Gastrocnemius medialis (tissue), 4 donors: ENCODE measurements around the gene RIPK3. TPM values are rescaled to one million over a fixed set of nuclear protein-coding genes. Genes with fewer than 3 reads are reported as not detected.

Source experiments
- ATAC-seq, 2 donors: fragments of 150-250 bp; one replicate each; pipeline ENCODE4 v1.9.1; 2016
- DNase-seq, 2 donors: peaks; one replicate each; pipeline ENCODE4 v3.0.0-alpha.2; 2019
- H3K27ac ChIP-seq, 4 donors: fragments of 200-600 bp; sonication (generic); 1 replicate in 1 of 4; 2 replicates in 3 of 4; pipeline ENCODE4 v1.5.1; 2016 to 2018; ENCODE audit warnings: mild to moderate bottlenecking in 2 of 4, moderate library complexity in 1 of 4
- H3K27me3 ChIP-seq, 3 donors: fragments of 200-600 bp; sonication (generic) in 2 of 3; 1 replicate in 1 of 3; 2 replicates in 2 of 3; pipeline versions ENCODE4 v1.5.1 to v1.6.0; 2016 to 2019; ENCODE audit warnings: mild to moderate bottlenecking in 1 of 3, moderate library complexity in 1 of 3
- H3K36me3 ChIP-seq, 2 donors: fragments of 200-600 bp; sonication (generic) in 1 of 2; one replicate each; pipeline ENCODE4 v1.5.1; 2017 to 2018
- H3K4me1 ChIP-seq, 2 donors: fragments of 200-600 bp; sonication (generic) in 1 of 2; one replicate each; pipeline ENCODE4 v1.5.1; 2016 to 2017; ENCODE audit warnings: mild to moderate bottlenecking in 2 of 2
- H3K4me3 ChIP-seq, 4 donors: fragments of 200-600 bp; sonication (generic) in 3 of 4; 1 replicate in 1 of 4; 2 replicates in 3 of 4; pipeline ENCODE4 v1.5.1; 2016 to 2019; ENCODE audit warnings: mild to moderate bottlenecking in 2 of 4
- H3K9me3 ChIP-seq, 3 donors: fragments of 200-600 bp; sonication (generic) in 2 of 3; 1 replicate in 1 of 3; 2 replicates in 2 of 3; pipeline ENCODE4 v1.5.1; 2016 to 2019
- CTCF ChIP-seq, 5 experiments: fragments of 450-650 bp in 3 of 5; fragments of 200-600 bp in 2 of 5; sonication (generic) in 2 of 5; IDR thresholded peaks in 4 of 5; conservative IDR thresholded peaks in 1 of 5; 1 replicate in 4 of 5; 2 replicates in 1 of 5; pipeline ENCODE4 v1.5.1; 2016 to 2019; ENCODE audit warnings: antibody characterized with exemption in 5 of 5, mild to moderate bottlenecking in 3 of 5, moderate library complexity in 3 of 5
- POLR2A ChIP-seq, 2 donors: fragments of 450-650 bp; IDR thresholded peaks; one replicate each; pipeline ENCODE4 v1.6.1; 2017; ENCODE audit warnings: antibody characterized with exemption in 2 of 2, mild to moderate bottlenecking in 2 of 2, moderate library complexity in 2 of 2
- in situ Hi-C, 4 donors: fragments of 200-750 bp; cut with MboI; loops; one replicate each; pipeline versions ENCODE4 v1.15.0 to v1.8.0; 2017; ENCODE audit warnings: low sequenced_read_pairs in 4 of 4
- intact Hi-C: fragments of 100-400 bp; cut with DNase I; formaldehyde crosslinking; loops from one replicate; pipeline ENCODE4 v1.15.1; 2023; ENCODE audit warnings: low total_unique reads
- total RNA-seq, 4 donors: library from RNA; depleted of rRNA; stranded (reverse); fragments of >200 nt; gene quantifications; one replicate each; pipeline versions ENCODE4 v1.1.0 to v1.2.3, GENCODE V29; 2016

The RIPK3 gene
- total RNA-seq, 4 donors from 2014 or later = 0.66 to 1.6 (median 0.97) TPM

DNA sequence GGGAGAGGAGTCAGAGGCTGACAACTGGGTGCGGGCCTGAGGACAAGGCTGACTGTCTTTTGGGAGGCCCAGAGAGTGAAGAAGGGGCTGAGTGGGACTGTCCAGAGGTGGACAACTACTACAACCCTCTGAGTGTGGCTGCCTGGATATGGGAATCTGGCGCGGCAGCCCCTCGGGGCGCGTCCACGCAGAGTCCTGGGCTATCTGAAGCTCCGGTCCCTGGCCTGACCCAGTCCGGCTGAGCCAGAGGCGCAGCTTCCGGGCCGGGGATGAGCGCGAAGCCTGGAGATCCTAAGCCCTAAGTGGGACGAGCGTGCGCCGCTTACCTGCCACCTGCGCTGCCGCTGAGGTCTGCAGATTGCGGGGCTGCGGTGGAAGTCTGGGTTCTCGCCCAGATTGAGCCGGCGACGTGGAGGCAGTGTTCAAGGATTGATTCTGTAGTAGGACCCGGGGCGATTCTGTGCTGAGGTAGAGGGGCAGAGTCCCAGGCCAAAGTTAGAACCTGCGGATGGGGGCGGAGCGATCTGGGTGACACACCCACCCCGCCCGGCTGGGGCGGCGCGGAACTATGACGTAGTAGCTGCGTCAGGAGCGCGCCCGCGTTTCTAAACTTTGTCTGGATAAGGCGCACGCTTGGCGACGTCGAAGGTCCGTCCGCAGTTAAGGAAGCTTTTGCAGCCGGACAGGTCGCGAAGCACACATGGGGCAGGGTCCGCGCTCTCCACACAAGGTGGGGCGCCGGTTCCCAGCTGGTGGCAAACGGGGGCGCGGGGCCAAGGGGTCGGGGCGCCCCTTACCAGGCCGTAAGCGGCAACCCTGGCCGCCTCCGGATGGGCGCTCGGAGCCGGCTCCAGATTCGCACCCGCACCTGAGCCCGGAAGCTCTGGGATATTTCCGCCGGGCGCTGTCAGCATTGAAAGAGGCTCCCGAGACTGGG is 40.3 kb downstream of the RIPK3 start, which contains the start of the genes DHRS1 and NOP9:
TSS of gene DHRS1 (minus strand) at position 526 of the 937 bp plus-strand sequence. CDS start 674 bp downstream, outside the sequence.
TSS of gene NOP9 (plus strand) at position 596 of the 937 bp plus-strand sequence. CDS start at position 701, 105 bp downstream.
- Histone ChIP-seq H3K9me3 (no peaks in the 10 kb centered on the region), H3K27ac (peak within 1 kb of the TSS; percentile 75 to 89 (median 88)), H3K4me1 (peaks cover 13 to 20% of the 10 kb centered on the region in 2 donors), H3K27me3 (no peaks in the 10 kb centered on the region), H3K4me3 (peak within 1 kb of the TSS; percentile 82 to 97 (median 88)), H3K36me3 (peaks cover 0 to 36% of the 10 kb centered on the region in 2 donors)
- in situ Hi-C loops (loop anchor here (5.0 to 10.0 kb wide), 2 partner anchors 55 to 57 kb away; partner anchors contain the start of gene TINF2 (in 4 of the 4)), intact Hi-C loops (loop anchor here (1.0 to 10.0 kb wide), 3 partner anchors 57 to 349 kb away; partner anchors contain the start of genes IRF9 and TINF2)
- peak; percentile 90 to 95 for ATAC-seq
- DNase-seq = peak; percentile 68 to 85
- peak in 1 of 5 experiments; percentile 3 for TF ChIP-seq CTCF (IDR thresholded peaks at IDR 0.05 in 4 of 5, conservative IDR thresholded peaks at IDR 0.05 in 1 of 5)
- peak; percentile 26 to 59 for TF ChIP-seq POLR2A (IDR thresholded peaks at IDR 0.05)

GRCh38 chr14:24298892-24299254 is 40.9 kb downstream of the RIPK3 start:
- TF ChIP-seq POLR2A (IDR thresholded peaks at IDR 0.05) (no peak), CTCF (IDR thresholded peaks at IDR 0.05 in 4 of 5, conservative IDR thresholded peaks at IDR 0.05 in 1 of 5) (no peak)
- Histone ChIP-seq H3K4me3 (peak overlapping the region; percentile 82 to 97 (median 88)), H3K9me3 (no peaks in the 10 kb centered on the region), H3K27me3 (no peaks in the 10 kb centered on the region), H3K4me1 (peaks cover 13 to 20% of the 10 kb centered on the region in 2 donors), H3K27ac (peak overlapping the region; percentile 75 to 89 (median 88)), H3K36me3 (peaks cover 0 to 30% of the 10 kb centered on the region in 2 donors)
- ATAC-seq = no peak
- in situ Hi-C loops (loop anchor here in 3 of 4 donors (5.0 to 10.0 kb wide), 2 partner anchors 54 to 57 kb away; partner anchors contain the start of gene TINF2 (in 3 of the 3)), intact Hi-C loops (loop anchor here (1.0 to 10.0 kb wide), 3 partner anchors 57 to 349 kb away; partner anchors contain the start of genes IRF9 and TINF2)
- DNase-seq = no peak

DNA sequence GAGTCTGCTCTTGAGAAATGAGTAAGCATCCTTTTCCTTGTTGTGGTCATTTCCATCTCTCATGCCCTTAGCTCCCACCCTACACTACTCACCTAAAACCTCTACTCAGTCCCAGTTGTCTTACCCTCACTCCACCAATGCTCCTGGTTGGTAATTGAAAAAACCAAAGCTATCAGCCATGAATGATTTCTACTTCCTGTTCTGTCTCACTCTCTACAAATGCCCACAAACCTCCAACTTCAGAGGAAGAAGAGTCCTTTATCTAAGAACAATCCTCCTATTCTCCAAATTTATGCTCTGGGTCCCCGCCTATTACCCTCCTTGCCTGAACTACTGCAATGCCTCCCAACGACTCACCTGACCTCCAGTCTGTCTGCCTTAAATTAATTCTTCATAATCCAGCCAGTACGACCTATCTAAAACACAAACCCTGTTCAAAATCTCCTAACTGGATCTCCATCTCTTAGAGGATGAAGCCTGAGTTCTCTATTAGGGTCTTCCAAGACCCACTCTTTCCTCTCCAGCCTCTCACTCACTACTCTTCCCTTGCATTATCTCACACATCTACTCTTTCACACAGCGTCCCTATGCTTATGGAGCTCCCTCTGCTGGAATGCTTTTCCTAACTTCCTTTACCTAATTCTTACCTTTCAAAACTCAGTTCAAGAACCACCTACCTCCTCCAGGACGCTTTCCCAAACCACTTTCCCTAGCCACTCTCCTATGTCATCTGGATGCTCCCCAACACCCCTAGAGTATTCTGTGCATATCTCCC is 42.4 kb downstream of the RIPK3 start:
- Histone ChIP-seq H3K36me3 (peaks cover 0 to 18% of the 10 kb centered on the region in 2 donors), H3K4me3 (no peak overlapping the region), H3K9me3 (no peaks in the 10 kb centered on the region), H3K27ac (no peak overlapping the region), H3K27me3 (no peaks in the 10 kb centered on the region), H3K4me1 (peaks cover 13 to 20% of the 10 kb centered on the region in 2 donors)
- TF ChIP-seq CTCF (IDR thresholded peaks at IDR 0.05 in 4 of 5, conservative IDR thresholded peaks at IDR 0.05 in 1 of 5) = no peak
- no peak for TF ChIP-seq POLR2A (IDR thresholded peaks at IDR 0.05)
- no peak for DNase-seq
- ATAC-seq = no peak
- intact Hi-C loops = loop anchor here (10.0 kb wide), 1 partner anchor 133 kb away; the partner anchor contains the start of gene IRF9
- in situ Hi-C loops = loop anchor here in 3 of 4 donors (5.0 to 10.0 kb wide), 2 partner anchors 53 to 55 kb away; partner anchors contain the start of gene TINF2 (in 3 of the 3)
